ENCODE data around the gene PIK3C3.

PIK3C3 gene

GRCh38 chr18:42032447-42032846 is 77.4 kb downstream of the PIK3C3 start:
- H3K4me1 ChIP-seq (ENCODE audit: low read depth, poor library complexity, severe bottlenecking) = peaks cover 18% of the 10 kb centered on the region
- TF ChIP-seq, protein P1, sequence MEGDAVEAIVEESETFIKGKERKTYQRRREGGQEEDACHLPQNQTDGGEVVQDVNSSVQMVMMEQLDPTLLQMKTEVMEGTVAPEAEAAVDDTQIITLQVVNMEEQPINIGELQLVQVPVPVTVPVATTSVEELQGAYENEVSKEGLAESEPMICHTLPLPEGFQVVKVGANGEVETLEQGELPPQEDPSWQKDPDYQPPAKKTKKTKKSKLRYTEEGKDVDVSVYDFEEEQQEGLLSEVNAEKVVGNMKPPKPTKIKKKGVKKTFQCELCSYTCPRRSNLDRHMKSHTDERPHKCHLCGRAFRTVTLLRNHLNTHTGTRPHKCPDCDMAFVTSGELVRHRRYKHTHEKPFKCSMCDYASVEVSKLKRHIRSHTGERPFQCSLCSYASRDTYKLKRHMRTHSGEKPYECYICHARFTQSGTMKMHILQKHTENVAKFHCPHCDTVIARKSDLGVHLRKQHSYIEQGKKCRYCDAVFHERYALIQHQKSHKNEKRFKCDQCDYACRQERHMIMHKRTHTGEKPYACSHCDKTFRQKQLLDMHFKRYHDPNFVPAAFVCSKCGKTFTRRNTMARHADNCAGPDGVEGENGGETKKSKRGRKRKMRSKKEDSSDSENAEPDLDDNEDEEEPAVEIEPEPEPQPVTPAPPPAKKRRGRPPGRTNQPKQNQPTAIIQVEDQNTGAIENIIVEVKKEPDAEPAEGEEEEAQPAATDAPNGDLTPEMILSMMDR (conservative IDR thresholded peaks at IDR 0.05; ENCODE audit: low read depth, low read length) = no peak
- H3K27ac ChIP-seq = no peak overlapping the region
- no peak overlapping the region for H2AFZ ChIP-seq (ENCODE audit: low read depth)
- no peak overlapping the region for H3K9ac ChIP-seq
- no peak overlapping the region for H3K4me2 ChIP-seq
- H3K4me3 ChIP-seq (IDR thresholded peaks at IDR 0.05; ENCODE audit: insufficient read depth, low read depth, low read length) = no peak overlapping the region
- H3K27me3 ChIP-seq (ENCODE audit: insufficient read depth, low read depth) = no peaks in the 10 kb centered on the region
- no peaks in the 10 kb centered on the region for H4K20me1 ChIP-seq (ENCODE audit: insufficient read depth)
- no peaks in the 10 kb centered on the region for H3K79me2 ChIP-seq (ENCODE audit: insufficient read depth, low read depth)
- H3K36me3 ChIP-seq (ENCODE audit: insufficient read depth) = no peaks in the 10 kb centered on the region

DNA sequence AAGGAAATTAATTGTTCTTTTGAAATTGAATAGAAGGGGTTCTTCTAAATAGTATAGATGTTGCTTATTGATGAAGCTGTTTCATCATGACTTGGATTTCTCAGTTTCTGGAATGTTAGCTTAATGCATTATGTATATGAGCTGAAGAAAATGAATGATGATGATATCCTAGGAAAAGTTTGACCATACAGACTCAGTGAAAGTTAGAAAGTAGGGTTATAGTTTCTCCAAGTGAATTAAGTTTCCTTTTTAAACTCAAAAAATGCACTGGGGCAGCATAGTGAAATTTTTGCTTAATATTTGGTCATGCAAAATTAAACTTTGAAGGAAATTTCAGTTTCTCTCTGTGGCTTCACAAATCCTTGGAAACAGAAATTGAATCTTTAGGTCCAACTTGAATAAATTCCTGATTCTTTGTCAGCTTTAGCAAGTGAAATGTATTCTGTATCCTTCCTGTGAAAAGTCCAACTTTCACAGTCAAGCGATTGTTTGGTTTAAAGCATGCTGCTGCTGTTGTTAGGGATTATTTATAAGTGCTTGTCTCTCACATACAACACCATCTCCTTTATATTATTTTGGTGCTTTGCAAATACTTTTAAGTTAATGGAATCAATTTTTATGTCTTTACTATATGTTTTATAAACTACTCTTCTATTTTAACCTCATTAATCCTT is 78.2 kb downstream of the PIK3C3 start:
- Histone ChIP-seq H3K27ac (no peak overlapping the region), H3K4me3 (IDR thresholded peaks at IDR 0.05; ENCODE audit: insufficient read depth, low read depth, low read length) (no peak overlapping the region), H3K4me1 (ENCODE audit: low read depth, poor library complexity, severe bottlenecking) (peaks cover 13% of the 10 kb centered on the region), H2AFZ (ENCODE audit: low read depth) (no peak overlapping the region), H3K27me3 (ENCODE audit: insufficient read depth, low read depth) (no peaks in the 10 kb centered on the region), H3K9ac (no peak overlapping the region), H3K79me2 (ENCODE audit: insufficient read depth, low read depth) (no peaks in the 10 kb centered on the region), H3K4me2 (no peak overlapping the region), H4K20me1 (ENCODE audit: insufficient read depth) (no peaks in the 10 kb centered on the region), H3K36me3 (ENCODE audit: insufficient read depth) (no peaks in the 10 kb centered on the region)
- TF ChIP-seq, protein P1 (conservative IDR thresholded peaks at IDR 0.05; ENCODE audit: low read depth, low read length) = no peak

GRCh38 chr18:42038936-42039335 is 83.9 kb downstream of the PIK3C3 start:
- Histone ChIP-seq H2AFZ (ENCODE audit: low read depth) (no peak overlapping the region), H4K20me1 (ENCODE audit: insufficient read depth) (no peaks in the 10 kb centered on the region), H3K4me2 (no peak overlapping the region), H3K79me2 (ENCODE audit: insufficient read depth, low read depth) (no peaks in the 10 kb centered on the region), H3K4me1 (ENCODE audit: low read depth, poor library complexity, severe bottlenecking) (no peaks in the 10 kb centered on the region), H3K9ac (no peak overlapping the region), H3K36me3 (ENCODE audit: insufficient read depth) (no peaks in the 10 kb centered on the region), H3K27me3 (ENCODE audit: insufficient read depth, low read depth) (no peaks in the 10 kb centered on the region), H3K27ac (no peak overlapping the region), H3K4me3 (IDR thresholded peaks at IDR 0.05; ENCODE audit: insufficient read depth, low read depth, low read length) (no peak overlapping the region)
- TF ChIP-seq, protein P1 (conservative IDR thresholded peaks at IDR 0.05; ENCODE audit: low read depth, low read length) = no peak

GRCh38 chr18:42039396-42039795 is 84.4 kb downstream of the PIK3C3 start:
- H3K9ac ChIP-seq = no peak overlapping the region
- H3K79me2 ChIP-seq (ENCODE audit: insufficient read depth, low read depth) = no peaks in the 10 kb centered on the region
- H3K36me3 ChIP-seq (ENCODE audit: insufficient read depth) = no peaks in the 10 kb centered on the region
- no peak overlapping the region for H3K4me2 ChIP-seq
- no peaks in the 10 kb centered on the region for H3K4me1 ChIP-seq (ENCODE audit: low read depth, poor library complexity, severe bottlenecking)
- H3K27ac ChIP-seq = no peak overlapping the region
- TF ChIP-seq, protein P1 (conservative IDR thresholded peaks at IDR 0.05; ENCODE audit: low read depth, low read length) = no peak
- no peak overlapping the region for H3K4me3 ChIP-seq (IDR thresholded peaks at IDR 0.05; ENCODE audit: insufficient read depth, low read depth, low read length)
- no peaks in the 10 kb centered on the region for H4K20me1 ChIP-seq (ENCODE audit: insufficient read depth)
- H3K27me3 ChIP-seq (ENCODE audit: insufficient read depth, low read depth) = no peaks in the 10 kb centered on the region
- no peak overlapping the region for H2AFZ ChIP-seq (ENCODE audit: low read depth)
